SK-N-SH (cell line): ENCODE data around the gene RAPGEF4. TPM values are rescaled to one million over a fixed set of nuclear protein-coding genes. Genes with fewer than 3 reads are reported as not detected.
A peak's percentile ranks its signal among the peaks of the same experiment; 100 is the strongest.

Source experiments
- CTCF ChIA-PET: fragments of 300-600, 350-600 bp; formaldehyde crosslinking; extraction: SDS; loops from one replicate; lab custom pipeline; 2021; lab: Yijun Ruan, JAX
- POLR2A ChIA-PET: fragments of 350-600 bp; sonication (Branson Sonifier 250); formaldehyde crosslinking; extraction: SDS; loops from one replicate; lab custom pipeline; 2020; ENCODE audit warnings: antibody characterized with exemption, inconsistent platforms; lab: Yijun Ruan, JAX
- DNase-seq: peaks from one replicate; pipeline ENCODE4 v3.0.0; 2012
- H2AFZ ChIP-seq: fragments of 200-600 bp; sonication (generic); 2 replicates; pipeline ENCODE4 v1.8.1; 2016; ENCODE audit warnings: antibody characterized with exemption, mild to moderate bottlenecking, low read depth
- H3F3A ChIP-seq: fragments of 200-600 bp; sonication (generic); replicated peaks from 2 replicates; pipeline ENCODE3; 2016; ENCODE audit warnings: antibody characterized with exemption, mild to moderate bottlenecking; ENCODE audit not compliant: insufficient read depth
- H3K27ac ChIP-seq, 2 experiments: fragments of 200-500 bp in 1 of 2; fragments of 200-600 bp in 1 of 2; sonication (Bioruptor generic) in 1 of 2; sonication (generic), shearing (Covaris generic) in 1 of 2; 2 replicates each; pipeline versions ENCODE4 v1.5.1 to v1.6.1; 2014 to 2016; ENCODE audit warnings: low read depth in 2 of 2, inconsistent platforms in 1 of 2, low read length in 1 of 2, mild to moderate bottlenecking in 1 of 2, mixed read lengths in 1 of 2
- H3K27me3 ChIP-seq: fragments of 200-600 bp; sonication (generic), shearing (Covaris generic); 2 replicates; pipeline ENCODE4 v1.6.1; 2016; ENCODE audit warnings: mixed run types; ENCODE audit not compliant: insufficient read depth
- H3K36me3 ChIP-seq, 2 experiments: fragments of 200-500 bp in 1 of 2; fragments of 200-600 bp in 1 of 2; sonication (Bioruptor generic) in 1 of 2; sonication (generic) in 1 of 2; replicated peaks in 1 of 2; 2 replicates each; pipeline versions ENCODE3 to v1.5.1; 2014 to 2016; ENCODE audit warnings: low read length in 1 of 2, mild to moderate bottlenecking in 1 of 2; ENCODE audit not compliant: insufficient read depth in 2 of 2, control insufficient read depth in 1 of 2
- H3K4me1 ChIP-seq, 2 experiments: fragments of 200-500 bp in 1 of 2; fragments of 200-600 bp in 1 of 2; sonication (Bioruptor generic) in 1 of 2; sonication (generic), shearing (Covaris generic) in 1 of 2; 2 replicates each; pipeline versions ENCODE4 v1.5.1 to v1.6.1; 2014 to 2016; ENCODE audit warnings: low read depth in 1 of 2, low read length in 1 of 2, mixed run types in 1 of 2; ENCODE audit not compliant: insufficient read depth in 2 of 2, control insufficient read depth in 1 of 2
- H3K4me2 ChIP-seq: fragments of 200-600 bp; sonication (generic), shearing (Covaris generic); 2 replicates; pipeline ENCODE4 v1.6.1; 2017; ENCODE audit warnings: mixed run types
- H3K4me3 ChIP-seq, 2 experiments: fragments of 200-500 bp in 1 of 2; fragments of 200-600 bp in 1 of 2; sonication (Bioruptor generic) in 1 of 2; sonication (generic), shearing (Covaris generic) in 1 of 2; 2 replicates each; pipeline versions ENCODE4 v1.5.1 to v1.8.1; 2014 to 2016; ENCODE audit warnings: low read depth in 2 of 2, inconsistent platforms in 1 of 2, low read length in 1 of 2, mild to moderate bottlenecking in 1 of 2, mixed read lengths in 1 of 2, moderate library complexity in 1 of 2
- H3K79me2 ChIP-seq: fragments of 200-600 bp; sonication (generic); 2 replicates; pipeline ENCODE4 v1.8.1; 2017; ENCODE audit warnings: mild to moderate bottlenecking; ENCODE audit not compliant: insufficient read depth
- H3K9ac ChIP-seq: fragments of 200-600 bp; sonication (generic); 2 replicates; pipeline ENCODE4 v1.6.1; 2017; ENCODE audit warnings: mixed run types
- H3K9me2 ChIP-seq: fragments of 200-600 bp; sonication (generic); 2 replicates; pipeline ENCODE4 v1.6.1; 2017; ENCODE audit warnings: mixed run types
- H3K9me3 ChIP-seq: fragments of 200-600 bp; sonication (generic); 2 replicates; pipeline ENCODE4 v1.6.1; 2017; ENCODE audit warnings: mixed run types, mild to moderate bottlenecking, moderate library complexity
- H4K20me1 ChIP-seq: fragments of 200-600 bp; sonication (generic); 2 replicates; pipeline ENCODE4 v1.6.1; 2017; ENCODE audit warnings: mild to moderate bottlenecking, mixed run types; ENCODE audit not compliant: insufficient read depth
- EZH2phosphoT487 ChIP-seq: fragments of 200-600 bp; sonication (generic); IDR thresholded peaks from 2 replicates; pipeline ENCODE4 v1.6.1; 2017; ENCODE audit warnings: low read depth, mixed run types, mild to moderate bottlenecking, antibody characterized with exemption, moderate library complexity, borderline replicate concordance
- FOXJ3 ChIP-seq: sonication (generic); formaldehyde crosslinking; IDR thresholded peaks from 2 replicates; pipeline ENCODE4 v1.5.1; 2020; ENCODE audit warnings: mild to moderate bottlenecking, missing genetic modification reagents
- GATA2 ChIP-seq: sonication (generic); formaldehyde crosslinking; IDR thresholded peaks from 2 replicates; pipeline ENCODE4 v1.5.0; 2020; ENCODE audit warnings: mild to moderate bottlenecking, missing genetic modification reagents
- MEF2A ChIP-seq: IDR thresholded peaks from 2 replicates; pipeline ENCODE4 v1.4.0; 2012; ENCODE audit warnings: low read depth, borderline replicate concordance
- RAD21 ChIP-seq: IDR thresholded peaks from 2 replicates; pipeline ENCODE4 v1.6.1; 2012; ENCODE audit warnings: mild to moderate bottlenecking, low read length
- RXRA ChIP-seq: IDR thresholded peaks from 2 replicates; pipeline ENCODE4 v1.4.0; 2012; ENCODE audit warnings: low read depth, mild to moderate bottlenecking, borderline replicate concordance
- SMC3 ChIP-seq: IDR thresholded peaks from 2 replicates; pipeline ENCODE4 v1.6.1; 2012; ENCODE audit warnings: low read depth, low read length, improper control_type of control experiment
- TEAD4 ChIP-seq: IDR thresholded peaks from 2 replicates; pipeline ENCODE4 v1.4.0; 2012; ENCODE audit warnings: mild to moderate bottlenecking, borderline replicate concordance; ENCODE audit not compliant: insufficient read depth
- YY1 ChIP-seq: IDR thresholded peaks from 2 replicates; pipeline ENCODE4 v1.4.0; 2012; ENCODE audit warnings: low read depth, mild to moderate bottlenecking
- WGBS: methylation state at CpG from one replicate; pipeline ENCODE4 v1.1.6; 2017; ENCODE audit warnings: low lambda C conversion rate; 5-methylcytosine and 5-hydroxymethylcytosine counted together
- polyA plus RNA-seq, 3 experiments: library from polyadenylated mRNA; depleted of rRNA; stranded (reverse); fragments of >200 nt; gene quantifications; 2 replicates each; pipeline ENCODE4 v1.2.3, GENCODE V29; 2012
- TF ChIP-seq, protein P1 (sequence below): fragments of 200-600 bp; sonication (generic); IDR thresholded peaks from 2 replicates; pipeline ENCODE4 v1.6.1; 2017; ENCODE audit warnings: antibody characterized with exemption, mild to moderate bottlenecking, moderate library complexity
- TF ChIP-seq, protein P2 (sequence below): fragments of 150-350 bp; IDR thresholded peaks from 2 replicates; pipeline ENCODE4 v1.6.1; 2017; ENCODE audit warnings: antibody characterized with exemption, low read length, low read depth, borderline replicate concordance

Gene RAPGEF4
- polyA plus RNA-seq, 1 of the 3 experiments (the other 2 are of a cell fraction), result 0.30 TPM

DNA sequence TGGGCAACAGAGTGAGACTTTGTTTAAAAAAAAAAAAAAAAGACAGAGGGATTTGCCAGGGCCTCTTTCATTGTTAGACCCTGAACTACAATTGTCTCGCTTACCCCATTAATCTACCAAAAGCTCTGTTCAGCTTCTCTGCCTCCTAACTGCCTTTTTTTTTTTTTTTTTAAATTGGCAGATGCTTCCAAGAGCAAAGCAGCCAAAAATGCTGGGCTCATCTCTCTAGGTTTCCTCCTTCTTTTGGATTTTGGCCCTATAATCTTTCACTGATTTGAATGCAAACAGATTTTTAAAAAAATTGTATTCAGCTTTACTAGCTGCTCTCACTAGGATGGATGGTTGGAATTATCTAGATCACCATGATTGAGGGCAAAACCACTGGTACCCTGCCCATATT, 33.2 kb upstream of the RAPGEF4 start:
- Histone ChIP-seq H3K4me2 (no peak overlapping the region), H3K79me2 (no peaks in the 10 kb centered on the region), H2AFZ (no peak overlapping the region)
- no peak for TF ChIP-seq EZH2phosphoT487
- TF ChIP-seq GATA2 (CRISPR knock-in tag), result no peak
- TF ChIP-seq YY1, result no peak
- no peak for TF ChIP-seq RXRA
- TF ChIP-seq MEF2A, result no peak
- no peak for TF ChIP-seq SMC3
- TF ChIP-seq TEAD4, result no peak
- TF ChIP-seq, all 33 proteins: peak for 0
- Histone ChIP-seq H3K9me3 (no peaks in the 10 kb centered on the region), H3K9me2 (no peaks in the 10 kb centered on the region), H3K4me1 (peaks cover 0 to 18% of the 10 kb centered on the region in 2 experiments; a peak in 3 of 4 replicates), H3K4me3 (no peak overlapping the region), H3F3A (peaks cover 27% of the 10 kb centered on the region), H3K9ac (no peak overlapping the region), H3K36me3 (no peaks in the 10 kb centered on the region), H3K27me3 (no peaks in the 10 kb centered on the region), H4K20me1 (no peaks in the 10 kb centered on the region), H3K27ac (no peak overlapping the region)
- no peak for DNase-seq
- CTCF ChIA-PET, result no interaction called here
- WGBS, result 94% methylated on average over 1 of the region's 1 CpG
- POLR2A ChIA-PET, result interaction anchor here (0.7 kb wide), 1 partner anchor 120 kb away, joined by 3 read pairs; no protein-coding TSS in a partner anchor

- ChIA-PET CTCF (interaction anchor here (0.6 to 1.5 kb wide), 4 partner anchors 8 to 24 kb away, joined by 3 read pairs; no protein-coding TSS in a partner anchor), POLR2A (no interaction called here)
- no peak overlapping the region for H3K4me2 ChIP-seq
- no peaks in the 10 kb centered on the region for H3K36me3 ChIP-seq
- no peaks in the 10 kb centered on the region for H3K9me3 ChIP-seq
- no peak overlapping the region for H3K9ac ChIP-seq
- H3K27me3 ChIP-seq, result no peaks in the 10 kb centered on the region
- 73% methylated on average over 11 of the region's 11 CpGs for WGBS
- no peaks in the 10 kb centered on the region for H3K79me2 ChIP-seq
- peaks cover 15% of the 10 kb centered on the region for H3F3A ChIP-seq
- H3K27ac ChIP-seq, result no peak overlapping the region
- no peak overlapping the region for H3K4me3 ChIP-seq
- 0 out of 2 replicates have a peak overlapping the region, but pooled peaks have one; percentile 62 for H2AFZ ChIP-seq
- TF ChIP-seq, protein P1, sequence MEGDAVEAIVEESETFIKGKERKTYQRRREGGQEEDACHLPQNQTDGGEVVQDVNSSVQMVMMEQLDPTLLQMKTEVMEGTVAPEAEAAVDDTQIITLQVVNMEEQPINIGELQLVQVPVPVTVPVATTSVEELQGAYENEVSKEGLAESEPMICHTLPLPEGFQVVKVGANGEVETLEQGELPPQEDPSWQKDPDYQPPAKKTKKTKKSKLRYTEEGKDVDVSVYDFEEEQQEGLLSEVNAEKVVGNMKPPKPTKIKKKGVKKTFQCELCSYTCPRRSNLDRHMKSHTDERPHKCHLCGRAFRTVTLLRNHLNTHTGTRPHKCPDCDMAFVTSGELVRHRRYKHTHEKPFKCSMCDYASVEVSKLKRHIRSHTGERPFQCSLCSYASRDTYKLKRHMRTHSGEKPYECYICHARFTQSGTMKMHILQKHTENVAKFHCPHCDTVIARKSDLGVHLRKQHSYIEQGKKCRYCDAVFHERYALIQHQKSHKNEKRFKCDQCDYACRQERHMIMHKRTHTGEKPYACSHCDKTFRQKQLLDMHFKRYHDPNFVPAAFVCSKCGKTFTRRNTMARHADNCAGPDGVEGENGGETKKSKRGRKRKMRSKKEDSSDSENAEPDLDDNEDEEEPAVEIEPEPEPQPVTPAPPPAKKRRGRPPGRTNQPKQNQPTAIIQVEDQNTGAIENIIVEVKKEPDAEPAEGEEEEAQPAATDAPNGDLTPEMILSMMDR, result peak; percentile 63
- TF ChIP-seq RAD21 (peak; percentile 38), SMC3 (peak; percentile 16; the same call in 1 of the 2 replicates), FOXJ3 (CRISPR knock-in tag) (no peak)
- TF ChIP-seq, protein P2, sequence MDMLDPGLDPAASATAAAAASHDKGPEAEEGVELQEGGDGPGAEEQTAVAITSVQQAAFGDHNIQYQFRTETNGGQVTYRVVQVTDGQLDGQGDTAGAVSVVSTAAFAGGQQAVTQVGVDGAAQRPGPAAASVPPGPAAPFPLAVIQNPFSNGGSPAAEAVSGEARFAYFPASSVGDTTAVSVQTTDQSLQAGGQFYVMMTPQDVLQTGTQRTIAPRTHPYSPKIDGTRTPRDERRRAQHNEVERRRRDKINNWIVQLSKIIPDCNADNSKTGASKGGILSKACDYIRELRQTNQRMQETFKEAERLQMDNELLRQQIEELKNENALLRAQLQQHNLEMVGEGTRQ, result no peak
- no peaks in the 10 kb centered on the region for H4K20me1 ChIP-seq
- peaks cover 0 to 9% of the 10 kb centered on the region in 2 experiments; a peak in 1 of 4 replicates for H3K4me1 ChIP-seq
- DNase-seq, result peak; percentile 44
- H3K9me2 ChIP-seq, result no peaks in the 10 kb centered on the region
Observed at GRCh38 chr2:172704072-172704936, 31.3 kb upstream of the RAPGEF4 start.
